GM03348 (cell line): Measurements from ENCODE around the gene HAND1.

Experiments
- DNase-seq: peaks from one replicate; pipeline ENCODE4 v3.0.0; 2012; ENCODE audit warnings: low spot score

The HAND1 gene

DNA sequence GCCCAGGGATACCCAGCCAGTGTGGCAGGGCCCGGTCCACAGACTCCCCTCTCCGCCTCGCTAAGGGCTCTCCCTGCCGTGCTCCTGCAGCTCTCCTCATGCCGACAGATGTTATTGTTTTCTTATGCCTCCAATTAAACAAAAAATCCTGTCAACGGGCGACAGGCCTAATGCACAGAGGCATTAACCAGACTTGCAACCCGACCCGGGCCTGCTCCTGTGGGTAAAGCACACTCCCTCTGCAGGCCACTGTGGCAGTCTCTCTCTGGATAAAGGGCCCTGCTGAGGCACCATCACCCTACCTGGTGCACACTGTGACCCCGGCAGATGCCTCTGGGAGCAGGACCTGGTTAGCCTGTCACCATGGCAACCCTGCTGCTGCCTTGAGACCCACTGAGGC is 27.5 kb upstream of the HAND1 start:
- DNase-seq = no peak

DNA sequence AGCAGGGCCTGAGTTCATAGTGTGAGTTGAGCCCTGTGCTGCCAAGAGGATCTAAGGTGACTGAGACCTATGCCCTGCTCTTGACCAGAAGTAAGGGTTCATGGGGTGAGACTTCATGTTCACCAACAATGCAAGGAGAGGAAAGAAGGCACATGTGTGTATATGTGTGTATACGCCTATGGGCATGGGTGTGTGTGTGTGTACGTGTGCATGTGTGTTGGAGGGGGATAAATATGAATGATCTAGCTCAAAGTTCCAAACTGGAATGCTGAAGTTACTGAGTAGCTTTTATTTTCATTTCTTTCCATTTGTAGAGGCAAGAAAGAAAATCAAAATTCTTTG is 25.6 kb upstream of the HAND1 start:
- no peak for DNase-seq

DNA sequence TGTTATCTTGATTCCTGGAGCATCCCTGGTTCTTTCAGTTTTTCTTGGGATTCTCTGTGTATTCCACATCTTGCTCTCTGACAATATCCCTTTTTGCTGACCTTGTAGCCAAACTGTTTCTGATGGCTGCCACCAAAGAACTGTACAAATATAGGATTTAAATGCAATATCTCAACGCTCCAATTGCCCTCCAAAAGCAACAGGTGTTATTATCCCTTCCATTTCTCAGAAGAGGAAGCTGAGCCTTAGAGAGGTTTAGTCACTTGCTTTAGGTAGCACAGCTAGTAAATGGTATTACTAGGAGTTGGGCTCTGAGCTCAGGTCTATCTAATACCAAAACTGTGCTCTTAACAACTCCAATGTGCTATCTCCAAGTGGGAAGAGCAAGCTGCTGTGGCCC is 24.2 kb upstream of the HAND1 start:
- DNase-seq = no peak

DNA sequence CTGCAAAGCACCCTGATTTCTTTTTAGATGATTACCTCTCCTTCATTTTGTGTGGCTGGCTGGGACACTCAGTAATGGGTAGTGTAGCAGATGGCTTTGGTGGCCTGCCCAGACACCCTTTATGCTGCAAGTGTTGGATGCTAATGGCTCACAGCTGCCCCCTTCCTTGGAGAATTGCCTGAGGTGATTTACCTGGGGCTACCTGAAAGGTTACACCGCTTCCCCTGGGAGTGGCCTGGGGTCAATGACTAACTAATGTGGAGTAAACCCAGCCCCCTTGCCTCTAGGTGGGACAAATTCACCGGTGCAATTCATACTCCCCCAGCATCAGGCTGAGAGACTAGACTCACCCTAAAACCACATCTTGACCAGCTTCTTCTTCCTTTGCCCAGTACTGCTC is 23.5 kb upstream of the HAND1 start:
- no peak for DNase-seq

DNA sequence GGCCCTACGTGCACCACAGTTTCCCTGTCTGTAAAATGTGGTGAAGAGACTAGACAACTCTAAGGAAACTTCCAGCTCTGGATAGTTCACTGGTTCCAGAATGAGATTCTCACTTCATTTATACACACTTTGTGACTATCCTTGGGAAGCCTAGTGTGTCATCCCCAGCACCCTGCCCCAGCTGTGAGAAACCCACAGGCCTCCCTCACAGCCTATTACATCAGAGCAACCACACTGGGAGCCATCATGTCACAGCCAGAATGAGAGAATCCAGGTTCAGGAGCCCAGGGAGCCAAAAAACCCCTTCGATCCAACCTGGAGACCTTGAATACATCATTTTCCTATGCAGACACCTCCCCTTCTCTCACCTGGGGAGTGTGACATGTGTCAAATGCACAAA is 21.0 kb upstream of the HAND1 start:
- DNase-seq = no peak

DNA sequence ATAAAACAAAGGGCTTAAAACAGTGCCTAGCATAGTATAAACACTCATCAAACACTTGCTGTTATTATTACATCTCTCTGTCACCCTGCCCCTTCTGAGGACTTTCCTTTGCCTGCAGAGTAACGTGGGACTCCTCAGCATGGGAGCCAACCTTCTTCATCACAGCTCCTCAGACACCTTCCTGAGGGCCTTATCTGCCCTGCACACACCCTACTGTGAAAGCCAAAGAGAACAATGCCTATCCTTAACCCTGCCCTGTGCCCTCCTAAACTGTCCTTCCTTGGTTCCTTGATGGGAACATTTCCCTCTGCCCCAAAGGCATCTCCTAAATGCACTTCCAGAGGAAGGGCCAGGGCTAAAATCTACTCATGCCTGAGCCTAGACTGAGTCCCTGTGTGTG is 20.6 kb upstream of the HAND1 start:
- no peak for DNase-seq

DNA sequence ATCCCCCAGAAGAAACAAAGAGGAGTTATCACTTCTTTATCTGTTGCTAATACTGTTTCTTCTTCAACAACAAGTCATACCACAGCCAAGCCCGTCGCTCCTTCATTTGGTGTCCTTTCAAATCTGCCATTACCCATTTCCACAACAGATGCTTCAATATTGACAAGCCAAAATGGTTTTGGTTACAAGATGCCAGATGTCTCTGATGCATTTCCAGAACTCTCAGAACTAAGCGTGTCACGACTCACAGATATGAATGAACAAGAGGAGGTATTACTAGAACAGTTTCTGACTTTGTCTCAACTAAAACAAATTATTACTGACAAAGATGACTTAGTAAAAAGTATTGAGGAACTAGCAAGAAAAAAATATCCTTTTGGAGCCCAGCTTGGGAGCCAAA is 16.0 kb upstream of the HAND1 start:
- DNase-seq = no peak

DNA sequence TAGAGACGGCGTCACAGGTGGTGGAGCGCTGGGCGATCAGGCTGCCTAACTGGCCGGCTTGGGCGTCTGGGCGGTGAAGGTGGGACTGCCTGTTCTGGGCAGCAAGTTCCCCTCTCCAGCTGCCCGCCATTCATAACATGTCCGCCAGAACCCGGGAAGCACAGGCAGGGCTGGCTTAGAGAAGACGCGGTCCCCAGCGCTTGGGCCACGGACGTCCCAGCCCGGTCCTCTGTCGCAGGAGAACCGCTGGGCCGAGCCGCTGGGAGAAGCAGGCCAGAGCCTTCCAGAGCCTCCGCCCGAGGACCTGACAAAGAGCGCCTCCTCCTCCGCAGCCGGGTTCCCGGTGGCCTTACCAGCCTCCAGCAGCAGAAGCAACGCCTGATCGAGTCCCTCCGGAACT is 15.2 kb upstream of the HAND1 start:
- DNase-seq = no peak

DNA sequence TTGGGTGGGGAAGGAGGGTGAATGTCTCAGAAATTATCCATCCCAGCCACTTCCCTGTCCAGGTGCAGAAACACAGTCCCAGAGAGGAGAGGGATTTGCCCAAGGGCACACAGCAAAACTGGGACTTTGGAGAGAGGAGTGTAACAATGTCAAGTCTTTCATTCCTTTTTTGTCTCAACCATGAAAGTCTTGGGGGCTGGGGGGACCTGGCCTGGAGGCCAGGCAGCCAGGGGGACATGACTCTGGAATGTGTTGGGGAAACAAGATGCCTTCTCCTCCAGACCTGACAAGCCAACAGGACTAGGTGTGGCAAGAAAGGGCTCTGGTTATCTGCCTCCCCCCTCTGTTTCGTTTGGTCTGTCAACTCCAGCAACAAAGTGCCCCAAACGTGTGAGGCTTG is 13.9 kb upstream of the HAND1 start:
- no peak for DNase-seq

DNA sequence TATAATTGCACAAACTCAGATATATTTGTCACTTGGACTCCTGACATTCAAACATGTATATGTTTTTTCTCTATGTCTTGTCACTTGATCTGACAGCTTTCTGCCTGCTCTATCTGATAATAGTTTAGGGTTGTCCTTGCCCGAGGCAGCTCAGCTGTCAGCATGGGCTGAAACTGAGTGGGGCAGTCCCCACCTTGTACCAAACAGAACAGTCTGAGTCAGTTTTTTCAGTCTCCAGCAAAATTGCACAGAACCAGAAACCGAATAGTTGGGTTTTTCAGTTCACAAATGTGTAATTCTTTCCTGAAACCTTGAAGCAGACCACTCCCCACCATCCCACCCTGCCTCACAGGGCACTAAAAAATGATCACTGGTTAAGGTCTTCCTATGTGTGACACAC is 9.5 kb upstream of the HAND1 start:
- no peak for DNase-seq

DNA sequence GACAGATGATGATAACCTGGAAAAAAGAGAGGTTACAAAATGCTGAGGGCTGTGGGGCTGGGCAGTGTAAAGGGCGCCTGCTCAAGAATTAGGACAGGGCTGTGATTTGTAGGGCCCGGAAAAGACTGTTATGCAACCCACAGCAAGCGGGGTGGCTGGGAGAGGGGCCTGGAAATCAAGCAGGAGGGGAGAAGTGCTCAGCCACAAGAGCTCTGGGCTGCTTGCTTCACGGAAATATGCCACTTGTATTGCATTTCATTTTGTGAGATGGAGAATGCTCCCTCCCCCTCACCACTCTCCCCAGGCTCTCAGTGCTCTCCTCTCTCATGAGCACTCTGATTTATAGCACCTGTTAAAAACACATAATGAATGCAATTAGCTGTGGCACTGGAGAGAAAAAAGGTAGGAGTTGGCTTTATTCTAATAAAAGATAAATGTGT is 8.4 kb upstream of the HAND1 start:
- no peak for DNase-seq

DNA sequence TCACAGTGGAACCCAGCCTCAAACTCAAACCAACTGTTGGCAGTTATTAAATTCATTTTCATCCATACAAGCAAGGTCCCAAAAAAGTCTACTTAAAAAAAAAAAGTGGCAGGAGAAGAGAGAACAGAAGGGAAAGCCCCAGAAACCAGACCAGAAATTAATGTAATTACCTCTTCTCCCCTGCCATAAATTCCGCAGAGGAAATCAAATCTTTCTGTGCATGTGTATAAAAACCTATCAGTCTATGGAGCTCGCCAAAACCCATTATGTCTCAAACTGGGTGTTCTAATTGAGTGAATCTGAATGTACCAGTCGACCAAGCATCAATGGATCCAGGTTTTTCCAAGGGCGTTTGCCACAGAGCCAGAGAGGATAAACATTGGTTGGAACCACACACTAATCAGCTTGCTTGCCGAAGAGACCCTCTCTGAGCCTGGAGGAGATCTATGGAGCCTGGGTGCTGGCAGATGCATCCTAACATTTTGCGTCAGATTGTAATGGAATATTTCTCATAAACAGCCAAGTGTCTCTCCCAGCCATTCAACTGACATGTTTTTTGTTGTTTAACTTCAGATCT is 7.9 kb upstream of the HAND1 start:
- DNase-seq = no peak

DNA sequence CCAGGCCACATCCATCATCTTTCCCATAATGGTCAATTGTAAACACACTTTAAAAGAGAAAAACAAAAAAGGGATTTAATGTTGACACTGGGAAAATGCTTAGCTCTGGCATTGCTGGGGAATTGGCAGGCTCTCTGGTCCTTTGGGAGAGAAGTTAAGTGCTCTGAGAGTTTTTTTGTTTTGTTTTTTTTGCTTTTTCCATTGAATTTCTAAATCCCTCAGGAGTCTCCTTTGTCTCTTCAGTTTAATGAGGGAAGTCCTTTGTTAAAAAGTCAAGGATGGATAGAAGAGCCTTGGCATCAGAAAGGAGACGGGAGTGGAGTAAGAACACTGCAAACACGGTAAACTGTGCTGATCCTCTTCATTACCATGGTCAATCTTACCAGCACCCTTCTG is 7.1 kb upstream of the HAND1 start:
- DNase-seq = no peak

DNA sequence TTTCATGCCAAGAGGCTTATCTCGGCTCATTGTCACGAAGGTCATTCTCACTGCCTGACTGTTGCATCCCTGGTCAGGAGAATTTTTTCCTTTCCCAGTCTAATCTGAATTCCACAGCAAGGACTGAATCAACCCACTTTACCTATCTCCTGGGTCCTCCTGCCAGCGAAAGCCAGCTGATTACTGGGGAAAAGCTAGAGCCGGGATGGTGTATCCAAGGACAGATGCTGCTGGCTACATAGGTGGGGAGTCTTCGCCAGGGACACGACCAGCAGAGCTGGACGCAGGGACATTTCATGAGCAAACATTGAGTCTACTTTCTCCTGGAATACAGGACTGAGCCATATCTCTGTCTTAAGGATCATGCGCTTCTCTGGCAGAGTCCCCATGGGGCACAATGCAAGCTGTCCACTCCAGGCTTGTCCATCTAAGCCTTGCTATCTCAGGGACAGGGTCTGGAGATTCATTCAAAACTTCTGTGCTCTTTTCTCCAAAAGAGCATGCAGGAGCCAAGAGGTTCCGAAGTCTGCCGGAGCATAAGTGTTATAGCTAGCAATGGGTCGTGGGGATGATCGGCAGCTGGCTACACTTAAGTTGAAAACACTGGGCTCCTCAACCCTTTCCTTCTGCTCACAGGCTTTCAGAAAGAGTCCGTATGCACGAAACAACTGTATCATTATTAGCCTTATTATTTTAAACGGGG is 6.5 kb upstream of the HAND1 start:
- DNase-seq = no peak

DNA sequence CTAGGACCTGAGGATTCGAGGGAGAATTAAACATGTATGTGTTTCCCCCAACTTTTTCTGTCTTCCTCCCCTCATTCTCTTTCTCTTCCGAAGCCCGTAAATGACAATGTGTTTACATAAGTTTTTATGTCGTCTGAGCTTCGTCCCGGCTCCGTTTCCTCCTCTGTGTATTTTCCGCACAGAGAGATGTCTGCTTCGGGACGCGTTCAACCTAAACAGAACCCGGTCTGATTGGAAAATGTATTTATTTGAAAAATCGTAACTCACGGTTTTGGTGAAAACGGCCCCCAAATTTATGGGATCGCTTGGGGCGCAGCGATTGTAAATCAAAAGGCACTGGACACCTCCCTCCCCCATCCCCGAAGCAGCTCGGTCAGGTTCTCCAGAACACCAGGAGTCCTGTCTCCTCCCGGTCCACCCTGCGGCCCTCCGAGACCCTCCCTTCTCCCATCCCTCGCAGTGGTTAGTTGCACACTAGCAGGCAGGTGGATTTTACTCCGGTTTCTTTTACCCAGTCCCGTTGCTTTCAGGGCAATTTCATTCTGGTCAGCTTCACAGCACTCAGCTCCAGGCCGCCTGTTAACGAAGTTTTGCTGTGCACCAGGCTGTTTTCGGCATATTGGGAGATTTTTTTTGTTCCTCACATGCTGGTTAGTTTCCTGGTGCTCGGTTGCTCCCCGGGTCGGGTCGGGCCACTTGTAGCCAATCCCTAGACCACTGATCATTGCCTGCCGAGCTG is 5.8 kb upstream of the HAND1 start:
- no peak for DNase-seq

DNA sequence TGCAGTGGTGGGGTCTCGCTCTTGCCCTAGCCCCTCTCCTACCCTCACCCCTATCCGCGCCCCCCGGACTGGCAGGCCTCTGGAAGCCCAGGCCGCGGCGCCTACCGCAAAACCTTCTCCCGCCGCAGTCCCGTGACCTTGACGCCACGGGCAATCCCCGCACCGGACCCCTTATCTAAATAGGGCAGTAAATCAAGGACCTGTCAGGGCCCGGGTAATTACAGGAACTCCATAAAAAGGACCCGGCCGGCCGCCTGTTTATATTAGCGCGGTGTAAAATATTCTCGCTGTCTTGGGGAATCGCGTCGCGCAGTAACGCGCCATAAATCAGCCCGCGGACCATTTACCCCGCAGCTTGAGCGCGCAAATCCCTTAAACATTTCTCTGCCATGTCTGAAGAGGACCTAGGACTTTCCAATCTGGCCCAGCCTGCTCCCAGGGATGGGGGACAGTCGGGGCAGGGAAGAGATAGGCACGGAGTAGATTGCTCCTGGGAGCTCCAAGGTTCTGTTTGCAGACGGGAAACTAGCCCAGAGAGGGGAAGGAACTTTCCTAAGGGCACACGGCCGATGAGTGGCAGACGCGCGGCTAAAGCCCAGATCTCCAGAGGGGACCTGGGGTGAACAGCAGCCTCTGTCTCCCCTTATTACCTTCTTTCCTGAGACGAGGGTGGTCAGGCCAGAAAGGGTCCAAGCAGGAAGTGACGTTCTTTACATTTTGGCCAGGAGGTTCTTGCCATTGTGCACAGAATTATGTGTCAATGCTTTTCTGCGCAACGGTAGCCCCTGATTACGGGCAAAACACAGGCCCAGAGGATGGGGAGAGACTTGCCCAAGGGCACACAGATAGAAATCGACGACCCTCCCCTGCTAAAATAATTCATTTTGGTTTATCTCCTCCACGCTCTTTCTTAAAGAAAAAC is 4.8 kb upstream of the HAND1 start:
- no peak for DNase-seq

DNA sequence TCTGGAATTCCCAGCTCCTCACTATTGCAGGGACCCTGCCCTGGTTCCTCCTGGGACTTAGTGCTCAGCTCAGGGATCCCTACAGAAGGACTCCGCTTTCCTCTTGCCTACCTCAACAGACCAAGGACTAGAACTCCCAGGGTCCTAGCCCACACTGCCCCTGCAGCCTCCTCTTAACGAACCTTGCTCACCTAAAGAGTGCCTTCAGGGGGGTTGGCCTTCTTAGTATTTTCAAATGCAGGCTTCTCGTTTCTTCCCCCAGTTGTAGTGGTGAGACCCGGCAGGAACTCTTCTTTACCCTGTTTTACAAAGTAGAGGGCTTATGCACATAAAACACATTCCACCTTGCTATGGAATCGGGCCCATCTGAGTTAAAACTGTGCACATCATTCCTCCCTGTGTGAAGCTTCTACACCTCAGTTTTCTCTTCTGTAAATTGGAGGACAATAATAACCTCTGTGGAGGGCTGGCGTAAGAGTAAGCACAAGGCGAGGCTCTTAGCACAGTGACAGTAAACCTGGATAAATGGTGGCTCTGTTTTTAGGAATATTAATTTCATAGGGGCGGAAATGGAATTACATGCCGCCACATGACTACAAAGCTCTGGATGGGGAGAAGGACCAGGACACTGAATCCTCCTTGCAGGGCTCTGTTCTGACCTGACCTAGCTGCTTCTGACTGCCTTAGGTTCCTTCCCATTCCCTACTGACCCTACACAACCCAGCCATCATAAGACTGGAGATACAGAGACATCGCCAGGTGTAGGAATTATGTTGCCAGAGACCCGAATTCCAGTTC is 3.8 kb upstream of the HAND1 start:
- DNase-seq = no peak

DNA sequence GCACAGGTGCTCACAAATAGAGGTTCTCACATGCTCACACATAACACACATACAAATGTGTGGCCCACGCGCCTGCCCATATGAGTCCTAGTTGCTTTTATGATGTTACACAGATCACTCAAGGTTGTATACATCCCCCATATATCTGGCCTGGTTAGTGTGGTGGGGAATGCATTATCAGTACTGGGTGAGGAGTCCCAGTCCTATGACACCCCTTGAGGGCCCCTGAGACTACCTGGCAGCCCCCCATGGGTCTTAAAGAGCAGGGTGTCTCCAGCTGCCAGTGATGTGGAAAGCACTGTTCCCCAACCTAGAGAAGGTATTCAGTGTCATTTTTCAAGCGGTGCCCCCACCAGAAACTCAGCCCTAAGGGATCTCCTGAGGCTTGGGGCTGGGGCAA is 2.8 kb upstream of the HAND1 start:
- DNase-seq = no peak

DNA sequence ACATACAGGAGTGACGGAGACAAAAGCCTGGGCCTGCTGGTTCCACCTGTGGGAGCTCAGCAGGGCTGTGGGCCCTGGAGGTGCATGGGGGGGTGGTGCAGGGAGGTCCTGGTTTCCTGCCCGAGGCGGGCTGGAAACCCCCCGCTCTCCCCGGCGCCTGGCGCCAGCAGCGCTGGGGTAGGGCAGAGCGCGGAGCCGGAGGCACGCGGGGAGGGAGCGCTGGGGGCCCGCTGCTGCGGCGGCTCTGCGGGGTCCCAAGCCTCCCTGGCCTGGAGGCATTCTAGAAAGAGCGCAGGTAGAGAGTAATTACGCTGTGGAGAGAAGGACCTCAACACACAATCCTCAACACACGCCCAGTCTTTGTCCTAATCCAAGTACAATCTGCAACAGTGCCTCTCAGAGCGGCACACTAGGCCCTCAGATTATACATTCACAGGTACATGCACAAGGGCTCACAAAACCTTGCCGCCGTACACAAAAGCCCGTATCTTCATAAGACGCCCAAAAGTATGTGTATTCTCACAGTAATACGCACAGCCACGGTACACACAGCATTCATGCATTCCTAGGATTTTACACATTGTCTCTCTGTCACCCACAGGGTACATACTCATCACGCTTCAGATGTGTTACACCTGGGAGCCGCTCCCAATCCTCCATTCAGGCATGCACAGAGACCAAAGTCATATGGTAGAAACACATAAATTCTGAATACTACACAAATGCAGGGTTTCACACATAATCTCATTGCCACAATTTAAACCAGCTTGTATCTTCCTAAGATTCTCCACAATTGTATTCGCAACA is 2.1 kb upstream of the HAND1 start:
- DNase-seq = no peak

DNA sequence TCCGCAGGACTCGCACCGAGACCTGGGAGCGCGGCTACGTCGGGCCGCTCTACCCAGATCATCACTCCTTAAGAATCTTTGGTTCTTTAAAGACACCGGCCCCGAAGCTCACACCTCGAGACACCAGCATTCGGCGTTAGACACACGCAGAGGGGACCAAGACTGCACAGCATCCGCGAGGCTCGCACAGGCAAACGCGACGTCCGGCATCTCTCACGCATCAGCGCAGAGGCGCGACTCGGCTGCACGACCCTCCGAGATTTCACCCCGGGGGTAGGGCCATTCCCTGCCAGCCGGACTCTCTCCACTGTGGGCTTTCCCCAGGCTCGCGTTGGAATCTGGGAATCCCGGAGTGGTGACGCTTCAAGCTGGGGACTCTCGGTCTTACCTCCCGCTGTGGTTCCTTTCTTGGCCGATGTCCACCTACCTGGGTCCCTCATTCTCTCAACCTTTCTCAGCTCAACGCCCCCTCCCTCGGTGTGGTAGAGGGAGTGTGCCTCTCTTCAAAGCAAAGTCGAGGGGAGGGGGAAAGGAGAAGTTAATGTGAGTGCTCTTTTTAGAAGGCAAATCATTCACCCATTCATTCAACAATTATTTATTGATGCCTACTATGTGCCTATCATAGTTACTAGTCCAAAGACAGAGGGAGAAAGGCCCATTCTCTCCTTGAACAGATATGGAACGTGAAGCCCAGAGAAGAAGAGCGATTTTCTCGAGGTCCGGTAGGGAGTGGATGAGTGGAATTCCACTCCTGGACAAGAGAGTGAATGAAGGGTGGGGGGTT is 1.3 kb upstream of the HAND1 start:
- DNase-seq = no peak
